ENCODE measurements around the gene HEATR1. TPM values are rescaled to one million over a fixed set of nuclear protein-coding genes. Genes with fewer than 3 reads are reported as not detected.

HEATR1 gene
- 10 to 100 TPM; 51.8 to 65.4 TPM for total RNA-seq
- 27.7 TPM for polyA plus RNA-seq (2013, experiment 1 of 2)
- polyA plus RNA-seq (2013, experiment 2 of 2), result 26.7 TPM
- long read RNA-seq, experiment 1, full-length matches to known transcripts, result 1 of 14 reads
- long read RNA-seq, experiment 1, partial matches to known transcripts, result 7 of 14 reads
- long read RNA-seq, experiment 1, other reads (novel, unspliced or antisense), result 6 of 14 reads
- long read RNA-seq, experiment 2, full-length matches to known transcripts, result 49 of 84 reads
- long read RNA-seq, experiment 2, partial matches to known transcripts, result 26 of 84 reads
- long read RNA-seq, experiment 2, other reads (novel, unspliced or antisense), result 9 of 84 reads
- long read RNA-seq, experiment 3, full-length matches to known transcripts, result 40 of 112 reads
- long read RNA-seq, experiment 3, partial matches to known transcripts, result 67 of 112 reads
- long read RNA-seq, experiment 3, other reads (novel, unspliced or antisense), result 5 of 112 reads
- long read RNA-seq, experiment 4, partial matches to known transcripts, result 6 of 7 reads
- long read RNA-seq, experiment 4, other reads (novel, unspliced or antisense), result 1 of 7 reads

GRCh38 chr1:236603991-236604904 lies at the start of gene HEATR1:
Gene HEATR1, minus strand, starts transcription at chr1:236604516. Its CDS starts 421 bp downstream, at chr1:236604095.
- Mint-ChIP-seq H3K4me1 (peaks cover 16% of the 10 kb centered on the region), H3K9me3 (no peaks in the 10 kb centered on the region), H3K27ac (peak within 1 kb of the TSS; percentile 90), H3K4me3 (peak within 1 kb of the TSS; percentile 98), H3K27me3 (ENCODE audit: insufficient read depth) (no peaks in the 10 kb centered on the region), H3K36me3 (ENCODE audit: low read depth) (peaks cover 27% of the 10 kb centered on the region)
- peak within 1 kb of the TSS; percentile 99 for H3K4me3 ChIP-seq (ENCODE audit: low read length)
- peak; percentile 98 for DNase-seq
- no peaks in the 10 kb centered on the region for H3K27me3 ChIP-seq (ENCODE audit: control insufficient read depth, insufficient read depth, low read length, poor library complexity, severe bottlenecking)
- peak within 1 kb of the TSS; percentile 68 for H3K9ac ChIP-seq (ENCODE audit: extremely low read depth, low read length, poor library complexity, severe bottlenecking)
- H3K4me1 ChIP-seq (ENCODE audit: control insufficient read depth, insufficient read depth, low read length), result peaks cover 8% of the 10 kb centered on the region
- peaks cover 13% of the 10 kb centered on the region for H3K36me3 ChIP-seq (ENCODE audit: control insufficient read depth, insufficient read depth, low read length)
- WGBS, 2 experiments (ENCODE audit: insufficient coverage in 1 of 2, insufficient read length in 1 of 2), result 2 to 4% methylated on average over 36 to 54 of the region's 54 CpGs
- TF ChIP-seq, protein P1, sequence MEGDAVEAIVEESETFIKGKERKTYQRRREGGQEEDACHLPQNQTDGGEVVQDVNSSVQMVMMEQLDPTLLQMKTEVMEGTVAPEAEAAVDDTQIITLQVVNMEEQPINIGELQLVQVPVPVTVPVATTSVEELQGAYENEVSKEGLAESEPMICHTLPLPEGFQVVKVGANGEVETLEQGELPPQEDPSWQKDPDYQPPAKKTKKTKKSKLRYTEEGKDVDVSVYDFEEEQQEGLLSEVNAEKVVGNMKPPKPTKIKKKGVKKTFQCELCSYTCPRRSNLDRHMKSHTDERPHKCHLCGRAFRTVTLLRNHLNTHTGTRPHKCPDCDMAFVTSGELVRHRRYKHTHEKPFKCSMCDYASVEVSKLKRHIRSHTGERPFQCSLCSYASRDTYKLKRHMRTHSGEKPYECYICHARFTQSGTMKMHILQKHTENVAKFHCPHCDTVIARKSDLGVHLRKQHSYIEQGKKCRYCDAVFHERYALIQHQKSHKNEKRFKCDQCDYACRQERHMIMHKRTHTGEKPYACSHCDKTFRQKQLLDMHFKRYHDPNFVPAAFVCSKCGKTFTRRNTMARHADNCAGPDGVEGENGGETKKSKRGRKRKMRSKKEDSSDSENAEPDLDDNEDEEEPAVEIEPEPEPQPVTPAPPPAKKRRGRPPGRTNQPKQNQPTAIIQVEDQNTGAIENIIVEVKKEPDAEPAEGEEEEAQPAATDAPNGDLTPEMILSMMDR (conservative IDR thresholded peaks at IDR 0.05), result no peak
- no peaks in the 10 kb centered on the region for H3K9me3 ChIP-seq (ENCODE audit: control insufficient read depth, low read length)
- no peak within 1 kb of the TSS for H3K27ac ChIP-seq (ENCODE audit: low read depth, low read length)

DNA sequence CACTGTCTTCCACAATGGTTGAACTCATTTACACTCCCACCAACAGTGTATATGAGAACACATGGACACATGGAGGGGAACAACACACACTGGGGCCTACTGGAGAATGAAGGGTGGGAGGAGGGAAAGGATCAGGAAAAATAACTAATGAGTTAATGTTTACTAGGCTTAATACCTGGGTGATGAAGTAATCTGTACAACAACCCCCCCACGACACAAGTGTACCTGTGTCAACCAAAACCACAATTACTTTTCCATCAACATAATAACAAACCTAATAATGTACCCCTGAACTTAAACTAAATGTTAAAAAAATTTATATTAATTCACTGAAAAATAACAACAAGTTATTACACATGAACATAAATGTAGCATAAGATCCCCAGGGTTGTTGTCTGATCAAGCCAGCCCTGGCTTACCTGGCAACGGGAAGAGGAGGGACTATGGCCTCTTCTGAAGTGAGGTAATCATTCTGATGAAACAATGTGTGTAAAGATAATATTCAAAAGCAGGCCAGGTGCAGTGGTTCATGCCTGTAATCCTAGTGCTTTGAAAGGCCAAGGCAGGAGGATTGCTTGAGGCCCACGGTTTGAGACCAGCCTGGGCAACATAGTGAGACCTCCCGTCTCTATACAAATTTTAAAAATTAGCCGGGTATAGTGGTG lies 40.8 kb upstream of the HEATR1 start:
- Histone ChIP-seq H3K27me3 (ENCODE audit: control insufficient read depth, insufficient read depth, low read length, poor library complexity, severe bottlenecking) (no peaks in the 10 kb centered on the region), H3K36me3 (ENCODE audit: control insufficient read depth, insufficient read depth, low read length) (no peaks in the 10 kb centered on the region), H3K9me3 (ENCODE audit: control insufficient read depth, low read length) (no peaks in the 10 kb centered on the region), H3K27ac (ENCODE audit: low read depth, low read length) (no peak overlapping the region), H3K9ac (ENCODE audit: extremely low read depth, low read length, poor library complexity, severe bottlenecking) (no peak overlapping the region), H3K4me1 (ENCODE audit: control insufficient read depth, insufficient read depth, low read length) (no peaks in the 10 kb centered on the region), H3K4me3 (ENCODE audit: low read length) (no peak overlapping the region)
- no peaks in the 10 kb centered on the region for H3K4me1 Mint-ChIP-seq
- no peak overlapping the region for H3K27ac Mint-ChIP-seq
- no peak for DNase-seq
- no peak overlapping the region for H3K4me3 Mint-ChIP-seq
- no peaks in the 10 kb centered on the region for H3K36me3 Mint-ChIP-seq (ENCODE audit: low read depth)
- WGBS, 2 experiments (ENCODE audit: insufficient coverage in 1 of 2, insufficient read length in 1 of 2), result 88 to 98% methylated on average over 4 to 5 of the region's 5 CpGs
- H3K27me3 Mint-ChIP-seq (ENCODE audit: insufficient read depth), result no peaks in the 10 kb centered on the region
- TF ChIP-seq, protein P1 (conservative IDR thresholded peaks at IDR 0.05), result no peak
- H3K9me3 Mint-ChIP-seq, result no peaks in the 10 kb centered on the region

DNA sequence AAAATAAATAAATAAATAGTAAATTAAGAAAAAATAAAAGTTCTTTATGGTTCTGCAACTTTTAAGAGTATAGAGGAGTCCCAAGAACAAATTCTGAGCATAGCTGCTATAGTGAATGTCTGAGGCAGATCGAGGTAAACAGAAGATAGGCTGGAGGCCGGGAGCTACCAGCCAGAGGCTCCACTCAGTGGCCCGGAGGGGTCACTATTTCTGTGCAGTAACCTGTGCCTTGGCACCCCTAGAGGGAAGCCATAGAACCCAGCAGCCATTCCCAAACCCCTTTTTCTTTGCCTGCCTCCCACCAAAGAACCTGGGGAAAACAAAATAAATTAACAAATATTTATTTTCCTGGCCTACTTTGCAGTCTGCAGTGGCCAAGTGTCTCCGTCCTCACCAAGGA lies 38.4 kb upstream of the HEATR1 start:
- Histone ChIP-seq H3K36me3 (ENCODE audit: control insufficient read depth, insufficient read depth, low read length) (no peaks in the 10 kb centered on the region), H3K4me1 (ENCODE audit: control insufficient read depth, insufficient read depth, low read length) (no peaks in the 10 kb centered on the region), H3K27me3 (ENCODE audit: control insufficient read depth, insufficient read depth, low read length, poor library complexity, severe bottlenecking) (no peaks in the 10 kb centered on the region), H3K27ac (ENCODE audit: low read depth, low read length) (no peak overlapping the region), H3K9me3 (ENCODE audit: control insufficient read depth, low read length) (no peaks in the 10 kb centered on the region), H3K4me3 (ENCODE audit: low read length) (no peak overlapping the region), H3K9ac (ENCODE audit: extremely low read depth, low read length, poor library complexity, severe bottlenecking) (no peak overlapping the region)
- no peak for DNase-seq
- Mint-ChIP-seq H3K27me3 (ENCODE audit: insufficient read depth) (no peaks in the 10 kb centered on the region), H3K36me3 (ENCODE audit: low read depth) (no peaks in the 10 kb centered on the region), H3K9me3 (no peaks in the 10 kb centered on the region), H3K27ac (no peak overlapping the region), H3K4me3 (no peak overlapping the region), H3K4me1 (no peaks in the 10 kb centered on the region)
- 91 to 100% methylated on average over 2 to 4 of the region's 4 CpGs for WGBS, 2 experiments (ENCODE audit: insufficient coverage in 1 of 2, insufficient read length in 1 of 2)
- TF ChIP-seq, protein P1 (conservative IDR thresholded peaks at IDR 0.05), result no peak
